NCI-H187 (cell line): ENCODE measurements around the gene P2RY8.

Experiments used
- DNase-seq, 2 experiments: peaks; one replicate each; lab custom pipeline; 2025; lab: John Stamatoyannopoulos, UW

The P2RY8 gene

DNA sequence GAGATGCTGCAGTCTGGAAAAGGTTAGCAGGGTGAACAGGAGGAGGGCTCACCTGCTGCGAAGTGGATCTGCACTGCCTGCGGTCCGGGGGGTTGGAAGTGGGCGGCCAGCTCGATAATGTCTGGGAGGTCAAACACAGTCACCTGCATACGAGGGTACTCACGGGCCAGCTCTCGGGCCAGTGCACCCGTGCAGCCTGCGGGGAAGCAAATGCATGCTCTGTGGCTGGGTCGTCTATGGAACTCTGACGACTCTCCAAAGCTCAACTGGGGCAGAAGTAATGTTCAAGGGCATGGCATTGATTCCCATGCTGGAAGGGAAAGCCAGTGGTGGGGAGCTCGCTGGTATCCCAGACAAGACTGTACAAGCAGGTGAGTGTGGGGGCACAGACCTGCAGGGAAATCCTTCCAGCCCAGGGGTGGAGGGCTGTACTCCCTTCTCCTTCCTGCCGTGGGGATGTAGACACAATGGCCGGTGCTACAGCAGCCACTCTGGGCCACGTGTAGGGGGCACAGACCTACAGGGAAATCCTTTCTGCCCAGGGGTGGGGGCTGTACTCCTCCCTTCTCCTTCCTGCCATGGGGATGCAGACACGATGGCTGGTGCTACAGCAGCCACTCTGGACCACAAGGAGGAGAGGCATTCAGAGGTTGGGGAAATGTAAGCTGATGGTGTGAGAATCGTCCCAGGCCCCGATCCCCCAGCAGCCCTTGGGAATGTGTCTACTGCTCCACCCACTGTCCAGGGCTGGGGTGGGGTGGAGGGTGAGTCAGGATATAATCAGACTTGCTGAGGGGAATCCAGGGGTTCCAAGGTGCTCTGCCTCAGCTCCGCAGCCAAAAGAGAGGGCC, 118.8 kb downstream of the P2RY8 start:
- DNase-seq = no peak

DNA sequence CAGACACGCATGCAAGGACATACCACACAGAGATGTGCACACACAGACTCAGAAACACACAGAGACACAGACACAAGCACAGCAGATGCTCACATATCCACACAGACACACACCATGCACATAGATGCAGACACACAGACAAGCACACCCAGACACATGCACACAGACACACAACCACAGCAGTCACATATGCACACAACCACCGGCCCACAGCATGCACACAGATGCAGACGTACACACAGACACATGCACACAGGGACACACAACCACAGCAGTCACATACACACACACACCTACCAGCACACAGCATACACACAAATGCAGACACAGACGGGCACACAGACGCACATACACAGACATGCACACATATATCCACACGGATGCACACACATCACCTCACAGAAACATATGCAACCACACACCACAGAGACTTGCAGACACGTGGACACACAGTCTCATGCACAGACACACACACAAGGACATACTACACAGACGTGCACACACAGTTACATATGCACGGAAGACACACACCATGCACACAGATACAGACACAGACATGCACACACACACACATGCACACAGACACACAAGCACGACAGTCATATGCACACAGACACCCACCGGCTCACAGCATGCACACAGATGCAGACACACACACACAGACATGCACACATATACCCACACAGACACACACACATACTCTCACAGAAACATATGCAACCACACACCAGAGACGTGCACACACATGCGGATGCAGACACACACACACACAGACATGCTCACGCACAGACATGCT, 119.8 kb downstream of the P2RY8 start:
- no peak for DNase-seq

DNA sequence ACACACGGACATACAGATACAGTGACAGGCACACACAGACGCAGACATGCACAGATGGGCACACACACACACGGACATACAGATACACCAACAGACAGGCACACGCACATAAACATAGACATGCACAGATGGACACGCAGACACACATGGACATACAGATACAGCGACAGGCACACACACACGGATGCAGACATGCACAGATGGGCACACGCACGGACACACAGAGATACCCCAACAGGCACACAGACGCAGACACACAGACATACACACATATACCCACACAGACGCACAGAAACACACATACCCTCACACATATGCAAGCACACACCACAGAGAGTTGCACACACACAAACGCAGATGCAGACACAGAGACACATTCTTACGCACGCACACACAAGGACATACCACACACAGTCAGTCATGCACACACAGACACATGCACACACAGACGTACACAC, 120.6 kb downstream of the P2RY8 start:
- no peak for DNase-seq
